Amniotic stem cell (primary cell): ENCODE results near the gene PC.

Source experiments
- DNase-seq: peaks from one replicate; lab custom pipeline; 2025; lab: John Stamatoyannopoulos, UW

PC gene

GRCh38 chr11:66866511-66866986, 91.6 kb downstream of the PC start:
- no peak for DNase-seq

- no peak for DNase-seq
Measured at GRCh38 chr11:66866007-66866406, 92.2 kb downstream of the PC start.

GRCh38 chr11:66864924-66865697, 93.1 kb downstream of the PC start:
- DNase-seq = no peak

- no peak for DNase-seq
Measured at GRCh38 chr11:66864172-66864901, 93.8 kb downstream of the PC start.

- no peak for DNase-seq
Measured at GRCh38 chr11:66863428-66864125, 94.6 kb downstream of the PC start.

GRCh38 chr11:66862559-66863037, 95.6 kb downstream of the PC start:
- no peak for DNase-seq

GRCh38 chr11:66861774-66862558, 96.2 kb downstream of the PC start:
- no peak for DNase-seq

GRCh38 chr11:66861038-66861773, 97.0 kb downstream of the PC start:
- no peak for DNase-seq

- no peak for DNase-seq
Measured at GRCh38 chr11:66860449-66860831, 97.7 kb downstream of the PC start.

- no peak for DNase-seq
Measured at GRCh38 chr11:66859686-66860448, 98.3 kb downstream of the PC start.

GRCh38 chr11:66858939-66859685, 99.1 kb downstream of the PC start:
- no peak for DNase-seq

GRCh38 chr11:66858186-66858938, 99.8 kb downstream of the PC start:
- no peak for DNase-seq

GRCh38 chr11:66857927-66858185, 100.3 kb downstream of the PC start:
- no peak for DNase-seq

GRCh38 chr11:66857234-66857926, 100.8 kb downstream of the PC start:
- no peak for DNase-seq

- DNase-seq = no peak
Measured at GRCh38 chr11:66856496-66857233, 101.5 kb downstream of the PC start, which contains the start of gene LRFN4. Gene LRFN4 (plus strand): TSS chr11:66857064. CDS start chr11:66857745, 681 bp downstream.

GRCh38 chr11:66855574-66856495, 102.3 kb downstream of the PC start:
- DNase-seq = peak; percentile 74
